ENCODE results near the gene SLC44A4.

SLC44A4 gene

GRCh38 chr6:31900917-31901414 is 22.2 kb upstream of the SLC44A4 start:
- DNase-seq, result no peak

DNA sequence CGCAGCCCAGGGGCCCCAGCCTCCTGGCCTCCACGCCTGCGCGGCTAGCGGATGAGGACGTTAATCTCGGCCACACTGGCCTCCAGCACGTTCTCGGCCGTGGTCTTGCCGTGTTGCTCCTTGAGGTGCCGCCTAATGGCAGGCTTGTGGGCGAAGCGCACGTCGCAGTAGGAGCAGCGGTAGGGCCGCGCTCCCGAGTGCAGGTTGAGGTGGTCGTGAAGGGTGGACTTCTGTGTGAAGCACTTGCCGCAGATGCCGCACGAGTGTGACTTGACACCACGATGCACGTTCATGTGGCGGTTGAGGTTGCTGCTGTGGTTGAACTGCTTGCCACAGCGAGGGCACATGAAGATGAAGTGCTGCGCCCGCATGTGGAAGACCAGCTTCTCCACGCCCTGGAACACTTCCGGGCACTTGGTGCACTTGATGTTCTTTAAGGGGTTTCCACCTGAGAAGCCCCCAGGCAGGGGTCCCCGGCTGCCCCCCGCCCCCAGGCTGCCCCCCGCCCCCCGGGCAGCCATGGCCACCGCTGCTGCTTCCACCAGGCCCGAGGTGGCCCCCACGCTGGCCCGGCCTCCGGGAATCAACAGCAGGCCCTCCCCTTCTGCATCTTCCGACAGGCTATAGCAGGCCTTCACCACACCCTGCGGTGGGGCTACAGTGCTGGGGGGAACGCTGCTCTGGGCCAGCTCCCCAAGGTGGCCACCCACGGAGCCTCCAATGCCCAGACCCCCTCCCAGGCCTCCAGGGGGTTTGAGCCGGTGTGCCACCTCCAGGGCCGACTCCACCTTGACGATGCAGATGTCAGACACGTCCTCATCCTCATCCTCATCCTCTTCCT is 21.3 kb upstream of the SLC44A4 start:
- DNase-seq, result no peak

- no peak for DNase-seq
Measured at GRCh38 chr6:31899215-31899614, 20.4 kb upstream of the SLC44A4 start.

DNA sequence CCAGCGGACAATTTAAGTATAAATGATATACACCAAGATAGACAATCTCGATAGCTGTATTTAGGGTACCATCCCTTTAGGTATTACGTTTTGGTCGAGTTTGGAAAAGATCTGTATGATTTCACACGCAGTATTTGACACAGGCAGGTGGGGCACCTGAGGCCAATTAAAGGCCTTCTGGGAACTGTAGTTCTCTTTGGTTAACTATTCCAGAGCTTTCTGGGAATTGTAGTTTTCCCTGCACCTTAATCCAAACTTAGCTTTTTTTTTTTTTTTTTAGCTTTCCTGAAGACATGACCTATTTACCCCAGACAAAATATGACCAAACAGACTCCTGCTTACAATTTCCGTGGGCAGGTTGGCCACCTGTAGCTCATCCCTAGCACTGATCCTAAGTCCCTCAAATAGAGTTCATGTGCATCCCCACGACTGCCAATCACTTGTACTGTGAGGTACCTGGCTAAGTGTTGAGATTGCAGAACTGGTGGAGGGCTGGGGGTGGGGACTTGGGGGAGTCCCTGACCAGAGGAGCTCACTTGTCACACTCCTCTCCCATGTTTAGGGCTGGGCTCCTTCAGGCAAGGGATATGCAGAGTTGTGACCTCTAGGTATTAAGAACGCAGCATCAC is 19.7 kb upstream of the SLC44A4 start:
- DNase-seq, result no peak

DNA sequence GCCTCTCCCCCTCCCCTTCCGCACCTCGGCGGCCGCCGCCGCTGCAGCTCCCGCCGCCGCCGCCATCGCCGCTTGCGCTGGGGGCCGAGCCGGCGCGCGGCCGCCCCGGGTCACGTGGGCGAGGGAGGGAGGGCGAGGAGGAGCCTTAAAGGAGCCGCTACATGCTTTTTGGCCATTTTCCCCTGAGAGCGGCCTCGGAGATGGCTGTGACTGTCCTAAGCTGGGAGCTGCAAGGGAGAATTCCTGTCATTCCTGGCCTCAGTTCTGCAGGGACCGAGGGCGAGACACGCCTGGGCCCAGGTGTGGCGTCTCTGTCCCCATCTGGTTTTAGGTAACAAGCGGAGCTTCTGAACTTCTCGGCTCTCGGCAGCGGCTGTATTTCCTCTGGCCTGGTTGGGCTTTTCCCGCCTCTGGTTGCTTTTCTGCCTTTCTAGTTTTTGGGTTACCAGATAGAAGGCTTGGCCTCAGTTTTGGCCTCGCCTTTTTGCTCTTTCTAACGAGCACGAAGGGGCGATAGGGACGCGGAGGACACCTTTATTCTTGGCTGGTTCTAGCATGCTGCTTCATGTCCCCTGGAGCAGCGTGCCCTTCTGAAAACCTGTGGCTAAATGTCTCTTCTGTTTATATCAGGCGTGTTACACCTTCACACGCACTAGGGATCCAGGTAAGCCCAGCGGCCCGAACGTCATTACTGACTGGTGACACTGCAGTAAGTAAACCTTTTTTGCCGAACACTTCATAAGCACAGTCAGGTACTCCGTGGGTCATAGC is 19.0 kb upstream of the SLC44A4 start, which contains the start of gene EHMT2:
EHMT2 (minus strand) TSS at position 87 of the 771 bp plus-strand sequence; CDS start at position 66, 21 bp downstream.
- peak; percentile 91 for DNase-seq

- no peak for DNase-seq
Measured at GRCh38 chr6:31896856-31897611, 18.2 kb upstream of the SLC44A4 start.

GRCh38 chr6:31896493-31896855 is 17.7 kb upstream of the SLC44A4 start:
- no peak for DNase-seq

DNA sequence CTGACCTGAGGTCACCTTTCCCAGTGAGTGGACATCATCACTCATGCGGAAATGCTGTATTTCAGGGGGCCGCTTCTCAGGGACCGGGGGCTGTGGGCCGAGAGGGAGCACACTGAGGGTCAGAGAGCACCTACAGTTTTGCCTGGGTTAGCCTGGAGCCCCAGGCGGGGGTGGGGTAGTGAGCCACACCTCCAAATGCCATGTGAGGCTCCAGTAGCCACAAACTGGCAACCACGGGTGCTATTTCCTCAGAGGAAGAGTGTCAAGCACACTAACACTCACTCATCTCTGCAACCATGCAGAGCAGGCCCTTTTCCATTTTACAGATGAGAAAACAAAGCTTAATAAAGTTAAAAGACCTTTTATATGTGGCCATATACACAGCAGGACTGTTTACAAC is 14.0 kb upstream of the SLC44A4 start:
- no peak for DNase-seq

DNA sequence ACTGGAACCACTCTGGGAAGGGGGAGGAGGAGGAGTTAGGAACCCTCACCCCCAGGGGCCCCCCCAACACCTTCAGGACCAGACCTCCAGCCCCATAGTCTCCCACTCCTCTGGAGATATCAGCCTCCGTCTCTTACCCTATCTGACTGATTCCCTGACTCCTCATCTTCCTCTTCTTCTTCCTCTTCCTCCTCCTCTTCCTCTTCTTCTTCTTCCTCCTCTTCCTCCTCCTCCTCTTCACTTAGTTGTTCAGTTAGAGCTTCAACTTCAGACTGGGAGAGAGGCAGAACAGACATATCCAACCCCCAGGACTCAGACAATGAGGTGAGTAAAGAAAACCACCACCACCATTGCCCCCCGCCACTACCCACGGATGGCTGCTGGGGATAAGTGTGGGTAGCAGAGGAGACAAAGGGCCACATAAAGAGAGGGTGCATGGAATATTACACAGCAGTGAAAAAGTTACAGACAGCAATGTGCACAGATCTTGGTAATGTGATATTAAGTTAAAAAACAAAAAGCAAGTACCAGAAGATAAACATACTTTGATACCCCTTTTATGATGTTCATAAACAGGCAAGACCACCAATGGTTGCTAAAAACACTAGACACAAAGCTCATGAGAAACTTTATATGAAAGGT is 10.7 kb upstream of the SLC44A4 start:
- DNase-seq, result no peak

DNA sequence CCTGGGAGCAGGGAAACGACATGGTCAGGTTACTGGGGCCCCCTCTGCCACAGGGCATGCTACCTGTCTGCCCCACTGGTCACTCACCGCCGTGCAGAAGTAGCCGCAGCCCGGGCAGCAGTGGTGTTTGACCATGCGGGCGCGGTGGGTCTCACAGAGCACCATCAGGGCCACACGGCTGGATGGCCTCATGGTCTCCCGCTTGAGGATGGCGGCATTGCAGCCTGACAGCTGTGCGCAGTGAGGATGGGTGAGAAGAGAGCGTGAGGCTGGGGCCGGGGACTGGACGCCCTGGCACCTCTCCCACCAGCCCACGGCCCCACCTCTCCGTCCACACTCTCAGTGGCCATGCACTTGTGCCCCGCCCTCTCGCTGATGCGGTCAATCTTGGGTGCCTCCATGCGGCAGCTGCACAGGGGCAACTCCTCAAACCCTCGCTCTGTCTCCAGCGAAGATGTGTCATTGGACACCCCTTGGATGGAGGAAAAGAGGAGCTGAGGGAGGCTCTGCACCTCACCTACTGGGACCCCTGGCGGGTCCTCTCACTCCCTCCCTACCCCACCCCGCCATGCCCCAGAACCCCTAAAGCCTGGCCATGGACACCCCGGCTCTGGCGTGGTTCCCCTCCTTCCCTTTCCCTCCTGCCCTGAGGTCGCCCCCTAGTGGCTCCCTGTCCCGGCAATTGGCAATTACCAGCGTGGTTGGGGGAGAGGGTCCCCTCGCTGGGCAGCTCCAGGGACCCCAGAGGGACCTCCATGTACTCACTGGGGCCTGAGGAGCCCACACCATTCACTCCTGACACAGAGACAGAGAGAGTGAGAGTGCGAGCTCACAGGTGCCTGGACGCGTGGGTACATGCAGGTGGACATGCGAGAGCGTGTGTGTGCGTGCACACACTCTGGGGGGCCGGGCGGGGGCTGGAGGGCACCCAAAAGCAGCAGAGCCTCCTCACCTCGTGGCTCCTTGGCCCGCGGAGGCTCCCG is 9.8 kb upstream of the SLC44A4 start:
- peak; percentile 73 for DNase-seq

GRCh38 chr6:31887173-31888007 is 8.6 kb upstream of the SLC44A4 start:
- no peak for DNase-seq

DNA sequence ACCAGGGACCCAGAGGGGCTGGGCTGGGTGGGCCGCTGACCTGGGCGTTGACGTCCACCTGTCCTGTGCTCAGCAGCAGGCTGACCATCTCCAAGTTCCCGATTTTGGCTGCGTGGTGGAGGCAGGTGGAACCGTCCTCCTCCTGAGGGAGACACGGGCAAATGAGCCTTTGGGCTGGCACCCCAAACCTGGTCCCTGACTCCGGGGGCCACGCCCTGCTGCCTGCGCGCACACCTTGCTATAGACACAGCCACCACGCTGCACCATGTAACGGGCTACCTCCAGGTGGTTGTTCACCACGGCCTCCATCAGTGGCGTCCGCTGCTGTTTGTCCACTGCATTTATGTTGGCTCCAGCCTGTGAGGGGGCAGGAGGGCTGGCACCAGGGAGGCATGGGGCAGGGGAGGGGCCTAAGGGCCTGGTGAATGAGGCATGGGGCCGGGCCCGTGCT is 7.8 kb upstream of the SLC44A4 start:
- DNase-seq, result no peak

- DNase-seq, result no peak
Measured at GRCh38 chr6:31884528-31885035, 5.8 kb upstream of the SLC44A4 start.

GRCh38 chr6:31883676-31884075 is 4.9 kb upstream of the SLC44A4 start:
- no peak for DNase-seq

DNA sequence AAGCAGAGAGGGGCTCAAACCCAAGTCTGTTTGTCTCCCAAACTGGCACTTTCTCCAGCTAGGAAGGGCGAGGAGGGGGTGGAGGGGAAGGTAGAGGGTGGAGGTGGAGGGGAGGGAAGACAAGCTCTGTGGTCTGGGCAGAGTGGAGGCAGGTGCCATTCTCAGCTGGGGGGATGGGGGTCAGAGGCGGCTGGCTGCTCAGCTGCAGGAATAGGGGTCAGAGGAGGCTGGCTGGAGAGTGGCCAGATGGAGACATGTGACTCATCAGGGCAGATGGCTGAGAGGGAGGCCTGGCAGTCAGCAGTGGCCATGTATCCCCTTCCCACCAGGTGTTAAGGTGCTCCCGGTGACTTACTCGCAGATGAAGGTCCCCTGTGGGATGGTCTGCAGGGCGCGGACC is 3.5 kb upstream of the SLC44A4 start:
- no peak for DNase-seq

DNA sequence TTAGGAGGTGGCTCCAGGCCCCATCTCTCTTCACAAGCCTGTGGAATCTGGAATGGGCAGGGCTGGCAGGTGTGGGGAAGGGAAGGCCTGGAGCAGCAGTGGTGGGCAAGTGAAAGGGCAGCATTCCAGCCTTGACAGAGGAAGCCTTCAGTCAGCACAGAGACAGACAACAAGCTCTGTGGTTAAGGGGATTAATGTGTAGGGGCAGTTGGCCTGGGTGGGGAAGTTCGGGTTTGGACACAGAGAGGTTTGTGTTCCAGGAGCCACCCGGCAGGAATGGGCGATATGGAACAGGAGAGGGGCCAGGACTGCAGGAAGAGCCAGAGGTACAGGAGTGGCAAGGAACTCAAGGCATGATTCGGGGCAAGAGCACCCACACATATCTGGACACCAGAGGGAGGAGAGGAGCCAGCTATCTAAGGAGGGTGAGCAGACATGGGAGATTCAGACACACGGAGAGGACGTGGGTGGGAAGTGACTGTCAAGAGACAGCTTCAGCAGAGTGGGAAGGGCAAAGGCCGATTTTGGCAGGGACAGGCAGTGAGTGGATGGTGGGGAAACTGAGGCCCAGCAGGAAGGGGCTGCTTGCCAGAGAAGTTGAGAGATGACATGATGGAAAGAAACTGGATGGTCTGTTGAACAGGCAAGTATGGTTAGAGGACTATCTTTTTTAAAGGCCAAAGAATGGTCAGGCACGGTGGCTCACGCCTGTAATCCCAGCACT is 2.5 kb upstream of the SLC44A4 start:
- DNase-seq, result no peak

GRCh38 chr6:31880616-31881015 is 1.8 kb upstream of the SLC44A4 start:
- no peak for DNase-seq

- no peak for DNase-seq
Measured at GRCh38 chr6:31879901-31880300, 1.1 kb upstream of the SLC44A4 start.

GRCh38 chr6:31879143-31879542 is 346 bp upstream of the SLC44A4 start:
- DNase-seq, result no peak
